GM21526 (cell line): ENCODE measurements around the gene ERCC6L.
"Not testable (repeated sequence)": the region's sequence is repeated elsewhere in the genome, so short reads cannot be mapped to it uniquely, and the experiment has no call there.

Source experiments
- ATAC-seq: cut with Tn5 transposase; IDR thresholded peaks from one replicate; pipeline ENCODE4 v1.9.1; 2021; ENCODE audit warnings: moderate library complexity; ENCODE audit not compliant: unreplicated experiment, low FRiP score

Gene ERCC6L

DNA sequence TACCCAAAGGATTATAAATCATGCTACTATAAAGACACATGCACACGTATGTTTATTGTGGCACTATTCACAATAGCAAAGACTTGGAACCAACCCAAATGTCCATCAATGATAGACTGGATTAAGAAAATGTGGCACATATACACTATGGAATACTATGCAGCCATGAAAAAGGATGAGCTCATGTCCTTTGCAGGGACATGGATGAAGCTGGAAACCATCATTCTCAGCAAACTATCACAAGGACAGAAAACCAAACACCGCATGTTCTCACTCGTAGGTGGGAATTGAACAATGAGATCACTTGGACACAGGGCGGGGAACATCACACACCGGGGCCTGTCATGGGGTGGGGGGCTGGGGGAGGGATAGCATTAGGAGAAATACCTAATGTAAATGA, 62.5 kb downstream of the ERCC6L start:
- not testable (repeated sequence) for ATAC-seq

DNA sequence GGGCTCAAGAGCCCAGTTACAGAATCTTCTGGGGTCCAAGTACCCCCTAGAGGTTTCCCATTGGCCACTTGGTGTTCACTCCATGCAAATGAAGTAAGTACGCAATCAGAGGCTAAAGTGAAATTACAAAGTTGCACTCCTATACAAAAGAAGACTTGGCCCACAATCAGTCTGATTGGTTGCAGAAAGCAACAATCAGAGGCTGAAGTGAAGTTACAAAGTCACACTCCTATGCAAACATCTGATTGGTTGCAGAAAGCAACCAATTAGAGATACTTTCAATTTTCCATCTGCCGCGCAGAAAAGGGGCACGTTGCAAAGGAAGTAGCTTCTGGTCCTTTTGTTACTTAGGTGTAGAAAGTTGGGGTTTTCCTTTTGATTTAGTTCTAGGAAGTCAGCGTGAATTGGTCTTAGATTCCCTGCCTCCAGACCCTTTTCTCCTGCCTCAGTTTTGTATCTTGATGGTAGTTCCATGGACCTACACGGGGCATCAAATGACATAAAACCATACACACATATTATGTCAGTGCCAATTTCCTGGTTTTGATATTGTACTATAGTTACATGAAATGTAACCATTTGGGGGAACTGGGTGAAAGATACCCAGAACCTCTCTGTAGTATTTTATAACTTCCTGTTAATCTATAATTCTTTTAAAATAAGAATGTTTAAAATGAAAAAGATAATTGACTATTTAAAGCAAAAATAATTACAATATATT, 69.7 kb downstream of the ERCC6L start:
- ATAC-seq: no peak

DNA sequence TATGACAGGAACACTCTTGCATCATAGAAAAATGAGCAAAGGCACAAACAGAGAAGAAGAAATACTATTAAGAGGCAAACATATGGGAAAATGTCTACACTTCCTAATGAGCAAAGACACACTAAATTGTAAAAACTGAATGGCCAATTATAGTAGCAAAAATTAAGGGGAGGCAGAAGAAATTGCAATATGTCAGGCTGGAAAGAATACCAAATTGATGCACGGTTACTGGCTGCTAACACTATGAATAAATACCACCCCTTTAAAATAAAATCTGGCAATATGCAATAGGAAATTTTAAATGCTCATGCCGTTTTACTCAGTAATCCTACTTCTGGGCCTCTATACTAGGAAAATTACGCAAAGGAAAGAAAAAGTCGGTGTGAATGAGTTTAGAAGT, 73.3 kb downstream of the ERCC6L start:
- no peak for ATAC-seq

DNA sequence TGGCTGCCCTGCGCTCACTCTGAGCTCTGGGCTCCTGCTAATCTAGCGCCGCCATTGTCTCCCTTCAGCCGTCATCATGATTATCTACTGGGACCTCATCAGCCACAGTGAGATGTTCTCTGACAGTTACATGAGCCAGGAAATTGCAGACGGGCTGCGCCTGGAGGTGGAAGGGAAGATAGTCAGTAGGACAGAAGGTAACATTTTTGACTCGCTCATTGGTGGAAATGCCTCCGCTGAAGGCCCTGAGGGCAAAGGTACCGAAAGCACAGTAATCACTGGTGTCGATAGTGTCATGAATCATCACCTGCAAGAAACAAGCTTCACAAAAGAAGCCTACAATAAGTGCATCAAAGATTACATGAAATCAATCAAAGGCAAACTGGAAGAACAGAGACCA, 79.1 kb downstream of the ERCC6L start:
- no peak for ATAC-seq

DNA sequence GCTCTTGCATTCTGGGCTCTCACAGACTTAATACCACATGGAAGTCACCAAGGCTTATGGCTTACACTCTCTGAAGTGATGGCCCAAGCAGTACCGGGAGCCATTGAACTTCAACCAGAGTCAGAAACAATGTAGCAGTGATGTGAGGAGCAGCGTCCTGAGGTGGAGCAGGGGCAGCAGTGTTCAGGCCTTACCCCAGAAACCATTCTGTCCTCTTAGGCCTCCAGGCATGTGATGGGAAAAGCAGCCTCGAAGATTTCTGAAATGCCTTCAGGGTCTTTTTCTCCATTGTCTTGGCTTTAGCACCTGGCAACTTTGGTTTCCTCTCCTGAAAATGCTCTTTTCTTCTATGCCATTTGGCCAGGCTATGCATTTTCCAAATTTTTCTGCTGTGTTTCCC, 80.1 kb downstream of the ERCC6L start:
- ATAC-seq: no peak
